SK-N-MC (cell line): Measurements from ENCODE around the gene HNRNPM.

Source experiments
- DNase-seq: peaks from one replicate; pipeline ENCODE4 v3.0.0-alpha.2; 2011; ENCODE audit warnings: low read depth, low spot score
- H3K27ac ChIP-seq: fragments of 200-600 bp; sonication (generic); 2 replicates; pipeline ENCODE4 v1.5.1; 2016; ENCODE audit warnings: mixed run types
- H3K36me3 ChIP-seq: fragments of 200-600 bp; sonication (generic); 2 replicates; pipeline ENCODE4 v1.6.1; 2017; ENCODE audit warnings: antibody characterized with exemption, low read length, mixed read lengths; ENCODE audit not compliant: insufficient read depth
- H3K4me3 ChIP-seq: fragments of 200-600 bp; sonication (generic); 2 replicates; pipeline ENCODE4 v1.5.1; 2016
- H3K9ac ChIP-seq: fragments of 200-600 bp; sonication (generic); 2 replicates; pipeline ENCODE4 v1.8.0; 2017; ENCODE audit warnings: mixed run types, mixed read lengths; ENCODE audit not compliant: insufficient read length
- H3K9me3 ChIP-seq: fragments of 200-600 bp; sonication (generic); 2 replicates; pipeline ENCODE4 v1.6.1; 2017; ENCODE audit warnings: low read depth, mild to moderate bottlenecking, antibody characterized with exemption, low read length, moderate library complexity, mixed read lengths
- EZH2 ChIP-seq: fragments of 200-600 bp; sonication (generic); IDR thresholded peaks from one replicate; pipeline ENCODE4 v1.6.1; 2017; ENCODE audit warnings: antibody characterized with exemption
- FOXP2 ChIP-seq: optimal IDR thresholded peaks from 2 replicates; pipeline ENCODE3; 2011; ENCODE audit warnings: mild to moderate bottlenecking, moderate library complexity; ENCODE audit not compliant: insufficient read depth; ENCODE audit errors: extremely low read length, control extremely low read depth
- POLR2AphosphoS5 ChIP-seq: IDR thresholded peaks from 2 replicates; pipeline ENCODE4 v1.6.1; 2012; ENCODE audit warnings: mild to moderate bottlenecking, low read depth, low read length, borderline replicate concordance

HNRNPM gene

DNA sequence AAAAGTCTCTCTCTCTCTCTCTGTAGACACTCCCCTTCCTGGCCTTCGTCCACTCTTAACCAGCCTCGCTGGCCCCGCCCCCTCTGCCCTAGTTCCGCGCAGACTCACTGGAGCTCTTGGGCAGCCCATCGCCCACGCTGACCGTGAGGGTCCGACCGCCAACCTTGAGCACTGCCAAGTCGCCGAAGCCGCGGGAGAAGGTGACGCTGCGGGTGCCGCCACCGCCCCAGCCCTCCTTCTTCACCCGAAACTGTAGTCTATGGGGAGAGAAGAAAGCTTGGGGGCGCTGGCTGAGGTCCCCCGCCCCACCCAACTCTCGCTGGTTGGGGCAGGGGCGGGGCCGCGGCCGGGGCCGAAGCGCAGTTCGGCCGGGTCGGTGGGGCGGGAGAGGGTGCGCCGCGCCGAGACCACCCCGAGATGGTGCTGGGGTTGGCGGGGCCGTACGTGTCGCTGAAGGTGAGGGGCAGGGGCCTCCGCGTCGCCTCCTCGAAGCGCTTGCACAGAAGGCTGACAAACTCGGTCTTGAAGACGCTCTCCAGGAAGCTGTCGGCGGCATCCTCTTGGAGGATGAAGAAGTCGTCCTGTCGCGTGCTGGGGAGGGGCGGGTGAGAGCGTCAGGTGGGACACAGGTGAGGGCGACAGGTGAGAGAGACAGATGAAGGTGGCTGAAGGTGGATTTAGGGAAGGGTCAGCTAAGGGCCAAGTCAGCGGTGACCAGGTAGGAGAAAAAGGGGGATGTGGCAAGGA lies 81.7 kb downstream of the HNRNPM start:
- H3K4me3 ChIP-seq = peak overlapping the region; percentile 99

DNA sequence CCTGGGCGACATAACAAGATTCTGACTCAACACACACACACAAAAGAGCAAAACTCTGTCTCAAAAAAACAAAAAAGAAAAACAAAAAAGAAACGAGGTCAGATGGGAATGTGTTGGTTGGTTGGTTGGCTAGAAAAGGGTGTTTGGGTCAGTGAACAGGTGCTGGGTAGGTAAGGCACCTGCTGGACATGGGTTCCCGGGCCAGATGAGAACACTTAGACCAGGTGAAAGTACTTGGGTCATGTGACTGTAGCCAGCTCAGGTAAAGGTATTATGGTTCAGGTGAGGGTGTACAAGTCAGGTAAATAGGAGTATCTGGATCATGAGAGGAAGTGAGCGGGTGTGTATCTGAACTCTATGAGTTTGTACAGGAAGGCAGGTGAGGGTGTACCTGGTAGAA lies 83.7 kb downstream of the HNRNPM start:
- TF ChIP-seq EZH2 = no peak
- no peak for TF ChIP-seq POLR2AphosphoS5
- TF ChIP-seq FOXP2 = no peak

More for the DNA sequence above, 81.7 kb downstream of the HNRNPM start:
- H3K9ac ChIP-seq = peak overlapping the region; percentile 75
- TF ChIP-seq POLR2AphosphoS5 (peak; percentile 85), FOXP2 (no peak), EZH2 (no peak)
- no peaks in the 10 kb centered on the region for H3K36me3 ChIP-seq
- H3K27ac ChIP-seq = peak overlapping the region; percentile 92
- DNase-seq = no peak
- H3K9me3 ChIP-seq = no peaks in the 10 kb centered on the region

DNA sequence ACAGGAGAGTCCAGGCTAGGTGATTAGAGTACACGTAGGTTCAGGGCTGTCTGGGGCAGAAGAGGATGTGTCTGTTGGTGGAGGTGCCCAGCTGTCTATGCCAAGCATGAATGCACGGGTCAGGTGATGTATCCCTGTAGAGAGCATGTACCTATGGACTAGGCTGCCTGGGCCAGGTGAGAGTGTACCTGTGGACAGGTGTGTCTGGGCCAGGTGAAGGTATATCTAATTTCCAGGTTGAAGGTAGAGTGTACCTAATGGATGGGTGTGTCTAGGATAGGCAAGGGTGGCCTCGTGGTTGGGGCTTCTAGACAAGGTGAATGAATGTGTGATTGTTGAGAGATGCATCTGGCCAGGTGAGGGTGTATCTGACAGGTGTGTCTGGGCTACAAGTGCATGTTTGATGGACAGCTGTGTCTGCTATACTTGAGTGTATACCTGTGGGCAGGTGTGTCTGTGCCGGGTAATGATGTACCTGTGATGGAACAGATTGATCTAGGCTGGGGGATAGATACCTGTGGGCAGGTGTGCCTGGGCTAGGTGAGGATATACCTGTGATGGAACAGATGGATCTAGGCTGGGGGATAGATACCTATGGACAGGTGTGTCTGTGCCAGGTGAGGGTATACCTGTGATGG lies 84.7 kb downstream of the HNRNPM start:
- Histone ChIP-seq H3K36me3 (no peaks in the 10 kb centered on the region), H3K9me3 (no peaks in the 10 kb centered on the region), H3K4me3 (no peak overlapping the region), H3K27ac (no peak overlapping the region), H3K9ac (no peak overlapping the region)
- no peak for DNase-seq
- TF ChIP-seq FOXP2 = no peak
- TF ChIP-seq POLR2AphosphoS5 = no peak
- TF ChIP-seq EZH2 = no peak

More for the DNA sequence above, 83.7 kb downstream of the HNRNPM start:
- no peak for DNase-seq
- Histone ChIP-seq H3K9me3 (no peaks in the 10 kb centered on the region), H3K36me3 (no peaks in the 10 kb centered on the region), H3K9ac (no peak overlapping the region), H3K4me3 (no peak overlapping the region), H3K27ac (no peak overlapping the region)

DNA sequence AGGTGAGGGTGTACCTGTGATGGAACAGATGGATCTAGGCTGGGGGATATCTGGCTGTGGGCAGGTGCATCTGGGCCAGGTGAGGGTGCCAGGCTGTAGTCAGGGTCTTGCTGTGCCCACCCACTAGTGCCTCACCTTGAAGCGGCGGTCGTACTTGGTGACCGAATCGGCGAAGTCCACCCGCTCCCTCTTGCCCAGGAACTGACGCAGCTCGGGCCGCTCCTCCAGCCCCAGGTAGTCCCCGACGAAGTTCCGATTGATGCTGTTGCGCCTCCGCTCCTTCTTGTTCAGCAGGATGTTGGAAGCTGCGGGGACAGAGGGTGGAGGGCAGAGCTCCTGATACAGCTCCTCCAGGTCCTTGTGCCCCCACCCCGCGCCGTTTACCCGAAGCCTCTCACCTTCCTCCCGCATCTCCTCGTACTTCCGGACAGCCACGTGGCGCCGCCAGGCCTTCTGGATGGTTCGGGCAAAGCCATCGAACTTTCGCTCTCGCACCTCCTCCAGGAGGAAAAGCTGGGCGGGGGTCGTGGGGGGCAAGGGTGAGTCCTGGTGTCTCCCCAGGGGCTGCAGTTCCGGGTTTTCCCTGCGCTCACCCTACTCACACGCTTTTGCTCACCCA lies 85.4 kb downstream of the HNRNPM start:
- H3K4me3 ChIP-seq = no peak overlapping the region
- H3K27ac ChIP-seq = no peak overlapping the region
- no peaks in the 10 kb centered on the region for H3K36me3 ChIP-seq
- no peaks in the 10 kb centered on the region for H3K9me3 ChIP-seq
- TF ChIP-seq POLR2AphosphoS5 = no peak
- TF ChIP-seq EZH2 = no peak
- TF ChIP-seq FOXP2 = no peak
- DNase-seq = no peak
- H3K9ac ChIP-seq = no peak overlapping the region

DNA sequence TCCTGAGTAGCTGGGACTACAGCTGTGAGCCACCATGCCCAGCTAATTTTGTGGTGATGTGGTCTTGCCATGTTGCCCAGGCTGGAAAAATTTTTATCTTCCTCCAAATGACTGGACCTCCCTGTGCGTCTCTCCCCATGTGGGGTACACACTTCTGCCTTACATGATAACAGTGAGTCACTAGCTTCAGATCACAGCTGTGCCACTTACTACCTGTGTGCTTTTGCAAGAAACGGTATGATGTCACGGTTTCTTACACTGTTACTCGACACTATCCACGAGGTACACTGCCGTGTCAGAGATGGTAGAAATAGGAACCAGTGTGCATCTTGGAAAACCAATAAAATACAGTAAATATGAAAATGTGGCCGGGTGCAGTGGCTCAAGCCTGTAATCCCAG lies 86.7 kb downstream of the HNRNPM start:
- H3K9me3 ChIP-seq = no peaks in the 10 kb centered on the region
- DNase-seq = no peak
- no peak overlapping the region for H3K4me3 ChIP-seq
- H3K9ac ChIP-seq = no peak overlapping the region
- TF ChIP-seq POLR2AphosphoS5 = no peak
- no peak overlapping the region for H3K27ac ChIP-seq
- H3K36me3 ChIP-seq = no peaks in the 10 kb centered on the region

DNA sequence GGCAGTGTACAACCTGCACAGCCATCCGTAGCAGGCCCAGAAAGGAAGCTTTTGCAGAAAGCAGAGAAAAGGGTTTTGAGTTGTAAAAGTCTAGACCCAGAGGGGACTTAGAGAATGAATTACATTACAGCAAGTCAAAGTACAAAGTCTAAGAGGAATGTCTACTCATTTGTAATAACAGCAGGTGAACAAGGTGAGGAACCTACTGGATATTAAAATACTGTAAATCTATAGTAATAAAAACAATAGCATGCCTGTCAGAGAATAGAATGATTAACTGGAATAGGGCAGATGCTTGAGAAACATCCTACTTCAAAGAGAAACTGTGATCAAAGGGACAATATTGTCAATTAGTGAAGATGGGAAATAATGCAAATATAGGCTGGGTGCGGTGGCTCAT lies 87.5 kb downstream of the HNRNPM start:
- TF ChIP-seq POLR2AphosphoS5 = no peak
- TF ChIP-seq EZH2 = no peak
- no peak for TF ChIP-seq FOXP2
- no peaks in the 10 kb centered on the region for H3K36me3 ChIP-seq
- H3K27ac ChIP-seq = no peak overlapping the region
- DNase-seq = no peak
- H3K9ac ChIP-seq = no peak overlapping the region
- no peak overlapping the region for H3K4me3 ChIP-seq
- no peaks in the 10 kb centered on the region for H3K9me3 ChIP-seq

DNA sequence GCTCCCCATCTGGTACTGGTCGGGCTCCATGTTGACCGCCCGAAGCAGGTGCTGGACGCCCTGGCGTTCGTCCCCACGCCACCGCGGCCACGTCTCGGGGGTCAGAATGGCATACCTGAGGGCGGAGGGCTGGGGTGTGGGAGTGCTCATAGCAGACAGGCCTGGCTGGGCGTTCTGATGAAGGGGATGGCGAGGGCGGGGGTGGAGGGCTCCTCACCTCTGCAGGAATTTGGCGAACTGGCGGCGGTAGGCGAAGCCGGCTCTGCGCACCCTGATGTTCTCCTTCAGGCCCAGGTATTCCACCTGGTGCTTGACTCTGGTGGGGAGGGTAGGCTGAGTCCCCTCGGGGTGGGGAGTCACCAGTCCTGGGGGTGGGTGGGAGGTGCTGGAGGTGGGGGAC lies 91.5 kb downstream of the HNRNPM start:
- Histone ChIP-seq H3K36me3 (no peaks in the 10 kb centered on the region), H3K9ac (no peak overlapping the region), H3K4me3 (no peak overlapping the region), H3K9me3 (no peaks in the 10 kb centered on the region), H3K27ac (no peak overlapping the region)
- no peak for TF ChIP-seq EZH2
- no peak for TF ChIP-seq FOXP2
- TF ChIP-seq POLR2AphosphoS5 = no peak
- no peak for DNase-seq

DNA sequence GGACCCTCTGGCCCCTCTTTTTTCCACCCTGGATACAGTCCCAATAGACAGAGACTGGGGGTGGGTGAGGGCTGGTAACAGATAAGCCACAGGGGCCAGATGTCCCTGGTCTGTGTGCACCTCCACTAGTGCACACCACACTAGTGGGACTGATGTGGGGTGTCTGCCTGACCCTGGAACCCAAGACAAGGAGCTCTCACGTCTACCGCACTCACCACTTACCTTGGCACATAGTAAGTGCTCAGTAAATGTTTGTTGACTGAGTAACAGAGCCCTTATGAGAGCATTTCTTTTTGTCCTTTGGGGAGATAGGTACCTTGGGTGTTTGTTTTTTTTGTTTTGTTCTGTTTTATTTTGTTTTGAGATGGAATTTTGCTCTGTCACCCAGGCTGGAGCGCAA lies 92.3 kb downstream of the HNRNPM start:
- Histone ChIP-seq H3K9ac (no peak overlapping the region), H3K27ac (no peak overlapping the region), H3K4me3 (no peak overlapping the region), H3K9me3 (no peaks in the 10 kb centered on the region), H3K36me3 (no peaks in the 10 kb centered on the region)
- DNase-seq = no peak
- TF ChIP-seq FOXP2 (no peak), POLR2AphosphoS5 (no peak), EZH2 (no peak)
